H1 (cell line): ENCODE measurements around the gene TLE1. TPM values are rescaled to one million over a fixed set of nuclear protein-coding genes. Genes with fewer than 3 reads are reported as not detected.

Experiments used
- ATF2 ChIP-seq: IDR thresholded peaks from 2 replicates; pipeline ENCODE4 v1.6.1; 2012; ENCODE audit warnings: low read length, inconsistent platforms
- BCL11A ChIP-seq, 2 experiments: IDR thresholded peaks; one replicate each; pipeline ENCODE4 v1.6.1; 2011; ENCODE audit warnings: low read depth in 2 of 2, low read length in 2 of 2, mild to moderate bottlenecking in 2 of 2
- BRCA1 ChIP-seq: IDR thresholded peaks from 2 replicates; pipeline ENCODE4 v1.6.1; 2012; ENCODE audit warnings: low read depth, low read length, improper control_type of control experiment
- CREB1 ChIP-seq: IDR thresholded peaks from 2 replicates; pipeline ENCODE4 v1.6.1; 2012; ENCODE audit warnings: inconsistent platforms
- CTBP2 ChIP-seq: IDR thresholded peaks from 2 replicates; pipeline ENCODE4 v1.7.0; 2011; ENCODE audit warnings: borderline replicate concordance, mild to moderate bottlenecking, moderate library complexity, mixed read lengths, low read length; ENCODE audit not compliant: insufficient read depth, insufficient read length
- CTCF ChIP-seq, 3 experiments: IDR thresholded peaks; 1 replicate in 2 of 3; 2 replicates in 1 of 3; pipeline versions ENCODE4 v1.5.1 to v1.6.1; 2011; ENCODE audit warnings: low read length in 3 of 3, mild to moderate bottlenecking in 3 of 3, inconsistent platforms in 2 of 3, low read depth in 1 of 3, moderate library complexity in 1 of 3; ENCODE audit not compliant: insufficient read depth in 1 of 3; ENCODE audit errors: control extremely low read depth in 1 of 3
- EZH2 ChIP-seq: fragments of 200-600 bp; sonication (generic); IDR thresholded peaks from 2 replicates; pipeline ENCODE4 v1.7.1; 2012; ENCODE audit warnings: low read depth, mild to moderate bottlenecking, moderate library complexity, low read length, inconsistent platforms; ENCODE audit not compliant: severe bottlenecking
- FOSL1 ChIP-seq: IDR thresholded peaks from 2 replicates; pipeline ENCODE4 v1.6.1; 2011; ENCODE audit warnings: mild to moderate bottlenecking, low read depth, low read length, moderate library complexity; ENCODE audit not compliant: insufficient read depth
- GABPA ChIP-seq: IDR thresholded peaks from 2 replicates; pipeline ENCODE4 v1.6.1; 2011; ENCODE audit warnings: mild to moderate bottlenecking, low read length, moderate library complexity, borderline replicate concordance; ENCODE audit not compliant: insufficient read depth
- GTF2F1 ChIP-seq: IDR thresholded peaks from 2 replicates; pipeline ENCODE4 v1.6.1; 2012; ENCODE audit warnings: low read depth, low read length, improper control_type of control experiment, borderline replicate concordance
- HDAC6 ChIP-seq: IDR thresholded peaks from one replicate; pipeline ENCODE4 v1.7.1; 2012; ENCODE audit warnings: low read depth, mild to moderate bottlenecking, inconsistent platforms, low read length, moderate library complexity
- POU5F1 ChIP-seq: IDR thresholded peaks from 2 replicates; pipeline ENCODE4 v1.6.1; 2011; ENCODE audit warnings: low read depth, mild to moderate bottlenecking, low read length, moderate library complexity
- RFX5 ChIP-seq: IDR thresholded peaks from 2 replicates; pipeline ENCODE4 v1.6.1; 2011; ENCODE audit warnings: low read depth, low read length, improper control_type of control experiment, borderline replicate concordance
- SAP30 ChIP-seq: fragments of 300-600 bp; sonication (generic); IDR thresholded peaks from 2 replicates; pipeline ENCODE4 v1.7.1; 2012; ENCODE audit warnings: low read length, moderate library complexity, mild to moderate bottlenecking, inconsistent platforms; ENCODE audit not compliant: insufficient read depth, insufficient replicate concordance
- SIX5 ChIP-seq: IDR thresholded peaks from 2 replicates; pipeline ENCODE4 v1.6.1; 2011; ENCODE audit warnings: mild to moderate bottlenecking, low read depth, low read length
- SP1 ChIP-seq: IDR thresholded peaks from 2 replicates; pipeline ENCODE4 v1.6.1; 2011; ENCODE audit warnings: low read depth, low read length
- TAF1 ChIP-seq: IDR thresholded peaks from 2 replicates; pipeline ENCODE4 v1.6.1; 2011; ENCODE audit warnings: mild to moderate bottlenecking, low read depth, low read length
- TCF12 ChIP-seq: IDR thresholded peaks from 2 replicates; pipeline ENCODE4 v1.6.1; 2011; ENCODE audit warnings: low read depth, mild to moderate bottlenecking, low read length
- YY1 ChIP-seq: IDR thresholded peaks from 2 replicates; pipeline ENCODE4 v1.6.1; 2011; ENCODE audit warnings: low read depth, mild to moderate bottlenecking, low read length
- ZNF274 ChIP-seq: IDR thresholded peaks from 2 replicates; pipeline ENCODE4 v1.7.0; 2012; ENCODE audit warnings: low read length, borderline replicate concordance; ENCODE audit errors: extremely low read depth
- polyA plus RNA-seq, 7 experiments: library from polyadenylated mRNA; depleted of rRNA in 3 of 7; stranded (reverse) in 5 of 7; unstranded in 2 of 7; fragments of >200 nt in 5 of 7; fragments of 200-250 nt in 2 of 7; gene quantifications; 1 replicate in 5 of 7; 2 replicates in 1 of 7; 4 replicates in 1 of 7; pipeline versions ENCODE4 v1.2.1 to v1.2.3, GENCODE V29; 2011 to 2013; ENCODE audit warnings: missing spikeins in 2 of 7, mixed read lengths in 2 of 7
- total RNA-seq: library from RNA; stranded (reverse); fragmentation: NEBNext Ultra II Directional; extraction: Animal tissue kit (Norgen Biotek cat#: 25700); gene quantifications from 2 replicates; pipeline ENCODE4 v1.2.1, GENCODE V29; 2021

The TLE1 gene
- total and polyA plus RNA-seq, 2 of the 8 experiments (the other 6 are each of a cell fraction or from before 2014, with no cell fraction given), result 81.8 to 91.6 TPM

- TF ChIP-seq CTCF (IDR thresholded peaks at IDR 0.05; ENCODE audit: control extremely low read depth in 1 of 3, insufficient read depth in 1 of 3, low read depth in 1 of 3, low read length in 3 of 3) (peak; percentile 54 to 71 (median 61)), RFX5 (no peak), SAP30 (no peak), CTBP2 (no peak), POU5F1 (no peak), GABPA (no peak), SIX5 (no peak), SP1 (no peak), CREB1 (no peak), EZH2 (no peak), HDAC6 (no peak), TAF1 (no peak), FOSL1 (no peak), BCL11A (IDR thresholded peaks at IDR 0.05; ENCODE audit: low read depth in 2 of 2, low read length in 2 of 2) (no peak), ATF2 (no peak; the same call in 1 of the 2 replicates), TCF12 (0 out of 2 replicates have a peak, but pooled peaks have one; percentile 4), ZNF274 (no peak), BRCA1 (no peak), YY1 (no peak), GTF2F1 (no peak)
Measured at GRCh38 chr9:81686614-81687520, 2.5 kb downstream of the TLE1 start (continued).
